Skeletal muscle tissue (tissue), 4 donors: ENCODE results near the gene NFATC2. TPM values are rescaled to one million over a fixed set of nuclear protein-coding genes. Genes with fewer than 3 reads are reported as not detected.

Experiments used
- H3K27ac ChIP-seq: one replicate; pipeline ENCODE4 v1.7.0; 2013; ENCODE audit warnings: mild to moderate bottlenecking, low read depth, low read length, inconsistent platforms
- H3K27me3 ChIP-seq, 3 donors: one replicate each; pipeline ENCODE4 v1.7.0; 2013; ENCODE audit warnings: low read length in 3 of 3; ENCODE audit not compliant: control insufficient read depth in 3 of 3, insufficient read depth in 3 of 3
- H3K36me3 ChIP-seq, 3 donors: one replicate each; pipeline ENCODE4 v1.7.0; 2013; ENCODE audit warnings: low read length in 3 of 3; ENCODE audit not compliant: control insufficient read depth in 3 of 3, insufficient read depth in 3 of 3
- H3K4me1 ChIP-seq, 3 donors: one replicate each; pipeline ENCODE4 v1.7.0; 2013; ENCODE audit warnings: low read length in 3 of 3, mild to moderate bottlenecking in 3 of 3; ENCODE audit not compliant: control insufficient read depth in 3 of 3, insufficient read depth in 3 of 3
- H3K4me3 ChIP-seq, 3 donors: one replicate each; pipeline ENCODE4 v1.7.0; 2013; ENCODE audit warnings: low read length in 3 of 3
- H3K9ac ChIP-seq, 3 donors: one replicate each; pipeline ENCODE4 v1.7.0; 2013; ENCODE audit warnings: low read length in 3 of 3, mild to moderate bottlenecking in 3 of 3, moderate library complexity in 2 of 3, low read depth in 1 of 3
- H3K9me3 ChIP-seq, 3 donors: one replicate each; pipeline ENCODE4 v1.7.0; 2013; ENCODE audit warnings: low read length in 3 of 3; ENCODE audit not compliant: control insufficient read depth in 3 of 3
- total RNA-seq: library from RNA; depleted of rRNA; stranded (reverse); fragments of >200 nt; gene quantifications from one replicate; pipeline ENCODE4 v1.2.3, GENCODE V29; 2014
- donor health status: Osteomylitis.

NFATC2 gene
- total RNA-seq, 1 donor from 2014 or later: 3.1 TPM

DNA sequence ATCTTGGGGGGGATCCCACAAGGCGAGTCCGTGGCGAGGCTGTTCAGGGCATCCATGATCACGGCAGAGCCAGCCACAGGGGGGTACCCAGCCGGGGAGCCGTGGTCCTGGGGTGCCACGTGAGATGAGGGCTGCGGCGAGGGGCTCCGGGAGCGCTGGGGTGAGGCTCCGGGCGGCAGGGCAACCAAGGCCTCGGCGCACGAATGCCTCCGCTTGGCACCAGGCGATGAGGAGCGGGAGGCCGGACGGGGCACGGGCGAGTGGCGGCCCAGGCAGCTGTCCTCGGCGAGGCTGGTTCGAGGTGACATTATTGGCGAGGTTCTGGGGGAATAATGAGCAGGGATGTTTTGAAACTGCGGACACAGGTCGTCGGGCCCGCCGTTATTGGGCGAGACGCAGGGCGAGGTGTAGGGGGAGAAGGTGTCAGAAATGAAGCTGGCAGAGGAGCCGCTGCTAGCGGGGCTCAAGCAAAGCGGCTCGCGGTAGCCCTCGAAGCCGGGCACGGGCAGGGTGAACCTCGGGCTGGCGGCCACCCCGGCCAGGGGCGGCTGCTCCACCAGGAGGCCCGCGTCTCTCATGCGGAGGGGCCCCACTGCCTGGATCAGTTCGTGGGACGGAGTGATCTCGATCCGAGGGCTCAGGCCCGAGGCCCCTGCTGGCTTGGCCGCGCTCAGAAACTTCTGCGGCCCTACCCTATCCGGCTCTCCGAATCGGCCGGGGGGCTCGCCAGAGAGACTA is 19.1 kb downstream of the NFATC2 start:
- peaks cover 0 to 8% (median 4%) of the 10 kb centered on the region in 3 donors for H3K4me1 ChIP-seq
- no peak overlapping the region for H3K27ac ChIP-seq
- H3K27me3 ChIP-seq: no peaks in the 10 kb centered on the region
- no peak overlapping the region for H3K4me3 ChIP-seq
- no peaks in the 10 kb centered on the region for H3K9me3 ChIP-seq
- H3K9ac ChIP-seq: no peak overlapping the region
- H3K36me3 ChIP-seq: peaks cover 0 to 7% (median 0%) of the 10 kb centered on the region in 3 donors

DNA sequence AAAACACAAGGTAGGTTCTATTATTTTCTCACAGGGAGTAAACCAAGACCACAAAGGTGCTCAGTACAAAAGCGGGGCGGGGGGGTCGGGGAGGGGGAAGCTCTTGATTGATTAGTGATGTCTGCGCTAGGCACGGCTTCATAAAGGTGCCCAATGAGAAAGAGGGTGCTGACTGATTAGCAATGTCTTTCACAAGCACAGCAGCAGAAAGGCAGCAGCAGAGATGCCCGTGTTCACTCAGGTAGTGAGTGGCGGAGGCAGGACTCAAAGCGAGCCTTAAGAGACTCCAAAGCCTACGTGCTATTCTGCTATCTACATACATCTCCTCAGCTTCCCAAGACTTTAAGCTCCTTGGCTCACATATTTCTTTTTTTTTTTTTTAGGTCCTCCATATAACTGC is 20.3 kb downstream of the NFATC2 start:
- no peaks in the 10 kb centered on the region for H3K27me3 ChIP-seq
- H3K4me1 ChIP-seq: peaks cover 0 to 8% (median 4%) of the 10 kb centered on the region in 3 donors
- peaks cover 0 to 7% (median 0%) of the 10 kb centered on the region in 3 donors for H3K36me3 ChIP-seq
- no peak overlapping the region for H3K27ac ChIP-seq
- H3K4me3 ChIP-seq: no peak overlapping the region
- no peaks in the 10 kb centered on the region for H3K9me3 ChIP-seq
- H3K9ac ChIP-seq: no peak overlapping the region

DNA sequence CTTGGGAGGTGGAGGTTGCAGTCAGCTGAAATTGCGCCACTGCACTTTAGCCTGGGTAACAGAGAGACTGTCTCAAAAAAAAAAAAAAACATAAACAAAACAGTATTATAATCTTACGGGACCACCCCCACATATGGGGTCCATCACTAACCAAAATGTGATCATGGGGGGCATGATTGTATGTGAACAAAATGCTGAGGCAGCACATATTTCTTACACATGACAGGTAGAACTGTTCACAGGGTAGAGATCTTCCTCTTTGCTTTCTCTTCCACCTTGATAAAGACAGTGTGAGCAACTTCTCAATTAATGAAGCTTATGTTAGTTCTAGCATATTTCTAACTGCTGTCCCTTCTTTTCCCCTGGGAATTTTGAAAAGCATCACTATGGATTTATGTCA is 24.7 kb downstream of the NFATC2 start:
- no peak overlapping the region for H3K27ac ChIP-seq
- H3K4me1 ChIP-seq: peaks cover 0 to 7% (median 0%) of the 10 kb centered on the region in 3 donors
- peaks cover 2 to 19% (median 5%) of the 10 kb centered on the region in 3 donors for H3K36me3 ChIP-seq
- no peaks in the 10 kb centered on the region for H3K9me3 ChIP-seq
- no peaks in the 10 kb centered on the region for H3K27me3 ChIP-seq
- H3K4me3 ChIP-seq: no peak overlapping the region
- H3K9ac ChIP-seq: no peak overlapping the region

DNA sequence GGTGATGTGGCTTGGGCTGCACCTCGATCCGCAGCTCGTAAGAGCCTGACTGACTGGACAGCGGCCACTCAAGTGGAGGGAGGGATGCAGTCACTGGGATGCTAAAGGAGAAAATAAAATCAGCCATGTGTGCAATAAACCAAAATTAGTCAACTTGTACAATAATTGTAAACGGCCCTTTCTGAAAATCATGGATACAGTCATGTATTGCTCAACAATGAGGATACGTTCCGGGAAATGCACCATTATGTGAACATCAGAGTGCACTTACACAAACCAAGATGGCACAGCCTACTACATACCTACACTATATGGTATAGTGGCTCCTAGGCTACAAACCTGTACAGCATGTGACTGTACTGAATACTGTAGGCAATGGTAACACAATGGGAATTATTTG is 25.7 kb downstream of the NFATC2 start:
- no peak overlapping the region for H3K27ac ChIP-seq
- peaks cover 0 to 13% (median 0%) of the 10 kb centered on the region in 3 donors for H3K4me1 ChIP-seq
- no peak overlapping the region for H3K9ac ChIP-seq
- peaks cover 2 to 19% (median 5%) of the 10 kb centered on the region in 3 donors for H3K36me3 ChIP-seq
- H3K27me3 ChIP-seq: no peaks in the 10 kb centered on the region
- no peak overlapping the region for H3K4me3 ChIP-seq
- no peaks in the 10 kb centered on the region for H3K9me3 ChIP-seq

- no peaks in the 10 kb centered on the region for H3K27me3 ChIP-seq
- H3K4me3 ChIP-seq: no peak overlapping the region
- H3K36me3 ChIP-seq: peaks cover 2 to 19% (median 11%) of the 10 kb centered on the region in 3 donors
- peaks cover 0 to 13% (median 0%) of the 10 kb centered on the region in 3 donors for H3K4me1 ChIP-seq
- no peaks in the 10 kb centered on the region for H3K9me3 ChIP-seq
- no peak overlapping the region for H3K9ac ChIP-seq
- no peak overlapping the region for H3K27ac ChIP-seq
Observed at GRCh38 chr20:51514836-51515235, 27.7 kb downstream of the NFATC2 start.

- Histone ChIP-seq H3K36me3 (peaks cover 2 to 19% (median 11%) of the 10 kb centered on the region in 3 donors), H3K27ac (no peak overlapping the region), H3K9ac (no peak overlapping the region), H3K27me3 (no peaks in the 10 kb centered on the region), H3K4me3 (no peak overlapping the region), H3K4me1 (peaks cover 0 to 13% (median 0%) of the 10 kb centered on the region in 3 donors), H3K9me3 (no peaks in the 10 kb centered on the region)
Observed at GRCh38 chr20:51514249-51514648, 28.3 kb downstream of the NFATC2 start.

DNA sequence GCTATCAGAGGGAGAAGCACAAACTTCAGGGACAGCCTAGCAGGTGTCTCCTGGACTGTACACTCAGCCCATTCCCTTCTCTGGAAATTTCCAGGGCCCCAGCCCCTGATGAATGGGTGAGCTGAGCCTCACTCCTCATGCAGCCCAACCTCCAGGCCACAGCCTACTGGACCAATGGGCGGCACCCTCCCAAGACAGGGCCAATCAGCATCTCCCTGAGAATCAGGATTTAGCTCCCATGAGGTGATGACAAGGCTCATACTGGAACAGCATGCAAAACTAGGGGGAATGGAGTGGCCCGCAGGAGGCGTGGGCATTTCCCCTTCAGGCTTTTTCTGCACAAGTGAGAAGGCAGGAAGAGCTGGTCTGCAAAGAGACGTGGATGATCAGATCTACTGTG is 29.0 kb downstream of the NFATC2 start:
- Histone ChIP-seq H3K27ac (no peak overlapping the region), H3K4me3 (no peak overlapping the region), H3K27me3 (no peaks in the 10 kb centered on the region), H3K36me3 (peaks cover 2 to 14% (median 11%) of the 10 kb centered on the region in 3 donors), H3K9ac (no peak overlapping the region), H3K9me3 (no peaks in the 10 kb centered on the region), H3K4me1 (peaks cover 0 to 13% (median 0%) of the 10 kb centered on the region in 3 donors)

DNA sequence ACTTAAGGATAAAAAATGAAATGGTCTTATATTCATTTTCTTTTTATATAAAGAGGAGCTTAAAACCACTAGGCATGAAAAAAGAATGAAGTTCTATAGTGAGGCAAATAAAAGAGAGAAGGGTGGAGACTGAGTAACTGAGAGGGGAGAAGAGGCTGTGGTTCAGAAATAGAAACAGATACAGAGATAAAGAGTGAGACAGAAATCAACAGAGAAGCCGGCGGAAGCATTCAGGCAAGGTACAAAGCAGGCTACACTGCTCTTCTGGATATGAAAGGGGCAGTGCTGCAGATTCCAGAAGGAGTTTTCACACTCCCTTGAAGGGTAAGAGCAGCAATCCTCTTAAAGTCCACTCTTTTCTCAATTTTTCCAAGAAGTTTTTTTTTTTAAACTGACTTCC is 29.9 kb downstream of the NFATC2 start:
- Histone ChIP-seq H3K4me3 (no peak overlapping the region), H3K27me3 (no peaks in the 10 kb centered on the region), H3K9me3 (no peaks in the 10 kb centered on the region), H3K36me3 (peaks cover 2 to 14% (median 11%) of the 10 kb centered on the region in 3 donors), H3K4me1 (peaks cover 7 to 20% (median 8%) of the 10 kb centered on the region in 3 donors), H3K27ac (no peak overlapping the region), H3K9ac (no peak overlapping the region)

DNA sequence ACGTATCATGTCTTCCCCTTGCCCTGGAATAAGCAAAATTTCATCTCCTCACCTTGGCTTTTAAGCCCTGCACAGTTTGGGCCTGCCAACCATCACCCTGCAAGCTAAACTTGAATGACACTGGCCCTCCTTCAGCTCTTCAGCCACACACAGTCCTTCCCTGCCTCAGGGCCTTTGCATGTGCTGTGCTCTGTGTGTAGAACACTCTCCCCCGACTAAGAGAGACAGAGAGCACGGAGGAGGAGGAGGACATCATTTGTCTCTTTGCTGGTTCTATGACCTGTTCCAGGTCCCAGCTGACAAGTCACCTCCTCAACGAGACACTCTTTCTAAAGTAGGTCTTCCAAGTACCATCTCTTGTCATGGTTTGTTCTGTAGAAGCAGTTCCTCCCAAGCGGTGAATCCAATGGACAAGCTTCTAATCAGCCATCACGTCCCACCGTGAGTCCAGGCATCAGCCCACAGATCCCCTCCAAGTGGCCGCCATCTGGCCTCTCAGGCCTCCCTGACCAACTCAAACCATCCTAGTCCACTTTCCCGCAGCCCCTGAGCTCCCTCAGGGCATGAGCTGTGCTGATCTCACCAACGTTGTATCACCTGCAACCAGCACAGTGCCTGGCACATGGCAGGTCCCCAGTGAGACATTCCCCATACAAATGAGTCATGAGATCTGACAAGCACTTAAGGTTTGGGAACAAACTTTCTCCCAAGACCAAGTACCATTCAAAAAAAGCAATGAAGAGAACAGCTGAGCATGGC is 30.5 kb downstream of the NFATC2 start:
- no peak overlapping the region for H3K9ac ChIP-seq
- H3K27ac ChIP-seq: no peak overlapping the region
- H3K36me3 ChIP-seq: peaks cover 2 to 12% (median 11%) of the 10 kb centered on the region in 3 donors
- no peak overlapping the region for H3K4me3 ChIP-seq
- H3K9me3 ChIP-seq: no peaks in the 10 kb centered on the region
- H3K4me1 ChIP-seq: peaks cover 10 to 26% (median 14%) of the 10 kb centered on the region in 3 donors
- no peaks in the 10 kb centered on the region for H3K27me3 ChIP-seq
